WTC11 (cell line): ENCODE measurements around the gene CNPY1. TPM values are rescaled to one million over a fixed set of nuclear protein-coding genes. Genes with fewer than 3 reads are reported as not detected.

ENCODE experiments used
- ATAC-seq: fragments of 200-7000 bp; cut with Tn5 transposase; 2 replicates; pipeline ENCODE4 v1.10.0; 2021; ENCODE audit warnings: mild to moderate bottlenecking, moderate library complexity
- CTCF ChIA-PET: fragments of 300-600 bp; sonication (Branson Sonifier 250); formaldehyde crosslinking; loops from one replicate; lab custom pipeline; 2021; ENCODE audit warnings: antibody characterized with exemption; lab: Charles Lee
- POLR2A ChIA-PET: fragments of 350-600 bp; sonication (Branson Sonifier 250); formaldehyde crosslinking; loops from one replicate; lab custom pipeline; 2021; ENCODE audit warnings: antibody characterized with exemption; lab: Charles Lee
- DNase-seq: peaks from one replicate; pipeline ENCODE4 v3.0.0; 2021; ENCODE audit warnings: low spot score
- H3K27ac Mint-ChIP-seq: 2 replicates; pipeline ENCODE4 v1.8.0; 2021; ENCODE audit warnings: mixed read lengths
- H3K27me3 Mint-ChIP-seq: 2 replicates; pipeline ENCODE4 v1.8.0; 2021; ENCODE audit warnings: low read depth, mild to moderate bottlenecking, moderate library complexity, mixed read lengths
- H3K36me3 Mint-ChIP-seq: 2 replicates; pipeline ENCODE4 v1.8.0; 2021; ENCODE audit warnings: mixed read lengths
- H3K4me1 Mint-ChIP-seq: 2 replicates; pipeline ENCODE4 v1.8.0; 2022; ENCODE audit warnings: mixed read lengths
- H3K4me3 Mint-ChIP-seq: 2 replicates; pipeline ENCODE4 v1.8.0; 2021; ENCODE audit warnings: mild to moderate bottlenecking, moderate library complexity, mixed read lengths
- H3K9me3 Mint-ChIP-seq: 2 replicates; pipeline ENCODE4 v1.8.0; 2021; ENCODE audit warnings: mixed read lengths
- ATF1 ChIP-seq: sonication (generic); formaldehyde crosslinking; IDR thresholded peaks from 2 replicates; pipeline ENCODE4 v1.8.1; 2023; ENCODE audit warnings: mild to moderate bottlenecking, moderate library complexity, missing genetic modification reagents
- ESRRA ChIP-seq: sonication (generic); formaldehyde crosslinking; IDR thresholded peaks from 2 replicates; pipeline ENCODE4 v1.8.1; 2022; ENCODE audit warnings: mild to moderate bottlenecking, missing genetic modification reagents, borderline replicate concordance
- FOXP1 ChIP-seq: sonication (generic); formaldehyde crosslinking; IDR thresholded peaks from 2 replicates; pipeline ENCODE4 v1.8.0; 2022; ENCODE audit warnings: missing genetic modification reagents, mild to moderate bottlenecking, moderate library complexity, borderline replicate concordance
- GTF2I ChIP-seq: fragments of 250-450 bp; sonication (Bioruptor Pico); conservative IDR thresholded peaks from 2 replicates; pipeline ENCODE4 v1.4.0; 2021; ENCODE audit warnings: mild to moderate bottlenecking
- NR3C1 ChIP-seq: sonication (generic); formaldehyde crosslinking; conservative IDR thresholded peaks from 2 replicates; pipeline ENCODE4 v1.8.1; 2023; ENCODE audit warnings: low read depth, mild to moderate bottlenecking, missing genetic modification reagents
- PRDM15 ChIP-seq: sonication (generic); formaldehyde crosslinking; IDR thresholded peaks from 2 replicates; pipeline ENCODE4 v1.8.0; 2022; ENCODE audit warnings: missing genetic modification reagents
- RELA ChIP-seq: sonication (generic); formaldehyde crosslinking; IDR thresholded peaks from 2 replicates; pipeline ENCODE4 v1.8.1; 2022; ENCODE audit warnings: missing genetic modification reagents, mild to moderate bottlenecking, borderline replicate concordance
- SMAD4 ChIP-seq: sonication (generic); formaldehyde crosslinking; IDR thresholded peaks from 2 replicates; pipeline ENCODE4 v1.8.0; 2022; ENCODE audit warnings: mild to moderate bottlenecking, missing genetic modification reagents
- SOX15 ChIP-seq: fragments of 250-450 bp; sonication (Bioruptor Pico); IDR thresholded peaks from 2 replicates; pipeline ENCODE4 v1.9.0; 2021; ENCODE audit warnings: mild to moderate bottlenecking
- ZNF138 ChIP-seq: sonication (generic); formaldehyde crosslinking; conservative IDR thresholded peaks from 2 replicates; pipeline ENCODE4 v1.8.1; 2022; ENCODE audit warnings: mild to moderate bottlenecking, moderate library complexity, missing genetic modification reagents
- ZNF219 ChIP-seq: sonication (generic); formaldehyde crosslinking; IDR thresholded peaks from 2 replicates; pipeline ENCODE4 v1.8.0; 2023; ENCODE audit warnings: missing genetic modification reagents, mild to moderate bottlenecking, borderline replicate concordance
- ZNF232 ChIP-seq: sonication (generic); formaldehyde crosslinking; IDR thresholded peaks from 2 replicates; pipeline ENCODE4 v1.8.0; 2022; ENCODE audit warnings: mild to moderate bottlenecking, missing genetic modification reagents
- ZNF263 ChIP-seq: sonication (generic); formaldehyde crosslinking; IDR thresholded peaks from 2 replicates; pipeline ENCODE4 v1.8.1; 2022; ENCODE audit warnings: low read depth, mild to moderate bottlenecking, moderate library complexity, missing genetic modification reagents
- ZNF512 ChIP-seq: sonication (generic); formaldehyde crosslinking; IDR thresholded peaks from 2 replicates; pipeline ENCODE4 v1.8.1; 2022; ENCODE audit warnings: missing genetic modification reagents, borderline replicate concordance
- total RNA-seq: library from RNA; stranded (reverse); gene quantifications from 3 replicates; pipeline ENCODE4 v1.2.3, GENCODE V29; 2021
- TF ChIP-seq, protein P1 (sequence below): sonication (generic); formaldehyde crosslinking; IDR thresholded peaks from 2 replicates; pipeline ENCODE4 v1.8.1; 2023; ENCODE audit warnings: mild to moderate bottlenecking, moderate library complexity, missing genetic modification reagents
- TF ChIP-seq, protein P2 (sequence below): sonication (generic); formaldehyde crosslinking; IDR thresholded peaks from 2 replicates; pipeline ENCODE4 v1.8.1; 2022; ENCODE audit warnings: low read depth, mild to moderate bottlenecking, moderate library complexity, missing genetic modification reagents, borderline replicate concordance
- TF ChIP-seq, protein P3 (sequence below): fragments of 200-600 bp; IDR thresholded peaks from 2 replicates; pipeline ENCODE4 v1.8.0; 2022; ENCODE audit warnings: antibody characterized with exemption
- TF ChIP-seq, protein P4 (sequence below): fragments of 250-450 bp; sonication (Bioruptor Pico); IDR thresholded peaks from 2 replicates; pipeline ENCODE4 v1.8.0; 2021; ENCODE audit warnings: mild to moderate bottlenecking
- TF ChIP-seq, protein P5 (sequence below): fragments of 250-450 bp; sonication (Bioruptor Pico); IDR thresholded peaks from 2 replicates; pipeline ENCODE4 v1.9.0; 2021; ENCODE audit warnings: mild to moderate bottlenecking

Gene CNPY1
- total RNA-seq, 1 experiment from 2014 or later = 0.09 TPM

DNA sequence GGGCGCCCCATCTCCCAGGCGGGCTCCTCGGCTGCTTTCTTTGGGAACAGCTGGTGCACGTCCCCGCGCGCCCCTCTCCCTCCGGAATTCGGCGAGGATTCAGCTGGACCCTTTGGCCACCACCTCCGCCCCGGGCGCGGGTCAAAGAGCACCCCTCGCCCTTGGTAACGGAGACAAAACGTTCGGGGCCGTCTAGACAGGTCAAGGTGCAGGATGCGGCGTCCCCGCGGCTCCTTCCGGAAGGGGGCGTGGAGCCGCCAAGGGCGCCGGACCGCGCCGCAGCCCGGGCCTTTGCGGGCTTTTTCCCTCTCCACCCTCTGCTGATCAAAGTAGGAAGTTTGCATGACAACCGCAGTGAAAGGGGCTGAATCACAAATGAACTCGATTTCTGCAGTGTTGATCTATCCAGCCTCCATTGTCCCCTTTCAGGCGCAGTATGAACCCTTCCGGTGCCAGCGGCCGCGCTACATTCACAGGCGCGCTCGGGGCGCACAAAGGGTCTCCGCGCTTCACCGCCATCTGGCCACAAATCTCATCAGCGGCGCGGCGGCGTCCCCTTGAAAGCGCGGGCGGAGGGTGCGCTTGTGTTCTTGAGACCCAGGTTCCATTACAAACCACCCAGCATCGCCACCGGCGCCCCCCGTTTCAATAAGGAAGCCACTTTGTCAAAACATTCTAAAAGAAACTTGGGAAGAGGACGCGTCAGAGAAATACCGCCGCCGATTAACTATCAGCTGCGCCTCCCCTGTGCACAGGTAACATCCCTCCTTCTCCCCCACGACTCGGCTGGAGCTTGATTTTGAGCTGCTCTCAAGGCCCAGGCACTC is 36.4 kb downstream of the CNPY1 start:
- H3K4me1 Mint-ChIP-seq = peaks cover 54% of the 10 kb centered on the region
- POLR2A ChIA-PET = no interaction called here
- peak; percentile 73 for DNase-seq
- TF ChIP-seq SMAD4 (0 out of 2 replicates have a peak, but pooled peaks have one; percentile 63), NR3C1 (no peak), ESRRA (CRISPR knock-in tag) (no peak)
- TF ChIP-seq, protein P1, sequence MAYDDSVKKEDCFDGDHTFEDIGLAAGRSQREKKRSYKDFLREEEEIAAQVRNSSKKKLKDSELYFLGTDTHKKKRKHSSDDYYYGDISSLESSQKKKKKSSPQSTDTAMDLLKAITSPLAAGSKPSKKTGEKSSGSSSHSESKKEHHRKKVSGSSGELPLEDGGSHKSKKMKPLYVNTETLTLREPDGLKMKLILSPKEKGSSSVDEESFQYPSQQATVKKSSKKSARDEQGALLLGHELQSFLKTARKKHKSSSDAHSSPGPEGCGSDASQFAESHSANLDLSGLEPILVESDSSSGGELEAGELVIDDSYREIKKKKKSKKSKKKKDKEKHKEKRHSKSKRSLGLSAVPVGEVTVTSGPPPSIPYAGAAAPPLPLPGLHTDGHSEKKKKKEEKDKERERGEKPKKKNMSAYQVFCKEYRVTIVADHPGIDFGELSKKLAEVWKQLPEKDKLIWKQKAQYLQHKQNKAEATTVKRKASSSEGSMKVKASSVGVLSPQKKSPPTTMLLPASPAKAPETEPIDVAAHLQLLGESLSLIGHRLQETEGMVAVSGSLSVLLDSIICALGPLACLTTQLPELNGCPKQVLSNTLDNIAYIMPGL = peak; percentile 36; the same call in 1 of the 2 replicates
- TF ChIP-seq, protein P2, sequence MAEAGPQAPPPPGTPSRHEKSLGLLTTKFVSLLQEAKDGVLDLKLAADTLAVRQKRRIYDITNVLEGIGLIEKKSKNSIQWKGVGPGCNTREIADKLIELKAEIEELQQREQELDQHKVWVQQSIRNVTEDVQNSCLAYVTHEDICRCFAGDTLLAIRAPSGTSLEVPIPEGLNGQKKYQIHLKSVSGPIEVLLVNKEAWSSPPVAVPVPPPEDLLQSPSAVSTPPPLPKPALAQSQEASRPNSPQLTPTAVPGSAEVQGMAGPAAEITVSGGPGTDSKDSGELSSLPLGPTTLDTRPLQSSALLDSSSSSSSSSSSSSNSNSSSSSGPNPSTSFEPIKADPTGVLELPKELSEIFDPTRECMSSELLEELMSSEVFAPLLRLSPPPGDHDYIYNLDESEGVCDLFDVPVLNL (CRISPR knock-in tag) = no peak
- TF ChIP-seq, all 79 proteins: peak for 2
- H3K27ac Mint-ChIP-seq = peak overlapping the region; percentile 29; the same call in 1 of the 2 replicates
- no peaks in the 10 kb centered on the region for H3K9me3 Mint-ChIP-seq
- CTCF ChIA-PET = interaction anchor here (0.9 to 2.5 kb wide), 6 partner anchors 19 to 111 kb away, joined by 3 to 10 read pairs (median 4); no protein-coding TSS in a partner anchor
- peak overlapping the region; percentile 91 for H3K4me3 Mint-ChIP-seq
- ATAC-seq = peak; percentile 84
- H3K27me3 Mint-ChIP-seq = peaks cover 95% of the 10 kb centered on the region
- no peaks in the 10 kb centered on the region for H3K36me3 Mint-ChIP-seq

GRCh38 chr7:155509359-155509724 is 37.0 kb downstream of the CNPY1 start:
- Mint-ChIP-seq H3K9me3 (no peaks in the 10 kb centered on the region), H3K4me3 (peak overlapping the region; percentile 91), H3K27ac (no peak overlapping the region), H3K4me1 (peaks cover 54% of the 10 kb centered on the region), H3K27me3 (peaks cover 95% of the 10 kb centered on the region), H3K36me3 (no peaks in the 10 kb centered on the region)
- ChIA-PET CTCF (interaction anchor here (0.9 to 2.5 kb wide), 4 partner anchors 18 to 90 kb away, joined by 3 to 10 read pairs (median 4); no protein-coding TSS in a partner anchor), POLR2A (no interaction called here)
- DNase-seq = no peak
- peak; percentile 58 for ATAC-seq
- TF ChIP-seq FOXP1 (CRISPR knock-in tag) (no peak), ZNF263 (no peak), ESRRA (CRISPR knock-in tag) (no peak), ZNF232 (CRISPR knock-in tag) (no peak), PRDM15 (no peak), GTF2I (no peak), ZNF512 (CRISPR knock-in tag) (no peak), ZNF138 (no peak), ATF1 (CRISPR knock-in tag) (no peak), ZNF219 (CRISPR knock-in tag) (no peak), SOX15 (no peak), RELA (CRISPR knock-in tag) (no peak)
- TF ChIP-seq, protein P3, sequence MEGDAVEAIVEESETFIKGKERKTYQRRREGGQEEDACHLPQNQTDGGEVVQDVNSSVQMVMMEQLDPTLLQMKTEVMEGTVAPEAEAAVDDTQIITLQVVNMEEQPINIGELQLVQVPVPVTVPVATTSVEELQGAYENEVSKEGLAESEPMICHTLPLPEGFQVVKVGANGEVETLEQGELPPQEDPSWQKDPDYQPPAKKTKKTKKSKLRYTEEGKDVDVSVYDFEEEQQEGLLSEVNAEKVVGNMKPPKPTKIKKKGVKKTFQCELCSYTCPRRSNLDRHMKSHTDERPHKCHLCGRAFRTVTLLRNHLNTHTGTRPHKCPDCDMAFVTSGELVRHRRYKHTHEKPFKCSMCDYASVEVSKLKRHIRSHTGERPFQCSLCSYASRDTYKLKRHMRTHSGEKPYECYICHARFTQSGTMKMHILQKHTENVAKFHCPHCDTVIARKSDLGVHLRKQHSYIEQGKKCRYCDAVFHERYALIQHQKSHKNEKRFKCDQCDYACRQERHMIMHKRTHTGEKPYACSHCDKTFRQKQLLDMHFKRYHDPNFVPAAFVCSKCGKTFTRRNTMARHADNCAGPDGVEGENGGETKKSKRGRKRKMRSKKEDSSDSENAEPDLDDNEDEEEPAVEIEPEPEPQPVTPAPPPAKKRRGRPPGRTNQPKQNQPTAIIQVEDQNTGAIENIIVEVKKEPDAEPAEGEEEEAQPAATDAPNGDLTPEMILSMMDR = no peak
- TF ChIP-seq, protein P4, sequence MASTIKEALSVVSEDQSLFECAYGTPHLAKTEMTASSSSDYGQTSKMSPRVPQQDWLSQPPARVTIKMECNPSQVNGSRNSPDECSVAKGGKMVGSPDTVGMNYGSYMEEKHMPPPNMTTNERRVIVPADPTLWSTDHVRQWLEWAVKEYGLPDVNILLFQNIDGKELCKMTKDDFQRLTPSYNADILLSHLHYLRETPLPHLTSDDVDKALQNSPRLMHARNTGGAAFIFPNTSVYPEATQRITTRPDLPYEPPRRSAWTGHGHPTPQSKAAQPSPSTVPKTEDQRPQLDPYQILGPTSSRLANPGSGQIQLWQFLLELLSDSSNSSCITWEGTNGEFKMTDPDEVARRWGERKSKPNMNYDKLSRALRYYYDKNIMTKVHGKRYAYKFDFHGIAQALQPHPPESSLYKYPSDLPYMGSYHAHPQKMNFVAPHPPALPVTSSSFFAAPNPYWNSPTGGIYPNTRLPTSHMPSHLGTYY = no peak
- TF ChIP-seq, protein P5, sequence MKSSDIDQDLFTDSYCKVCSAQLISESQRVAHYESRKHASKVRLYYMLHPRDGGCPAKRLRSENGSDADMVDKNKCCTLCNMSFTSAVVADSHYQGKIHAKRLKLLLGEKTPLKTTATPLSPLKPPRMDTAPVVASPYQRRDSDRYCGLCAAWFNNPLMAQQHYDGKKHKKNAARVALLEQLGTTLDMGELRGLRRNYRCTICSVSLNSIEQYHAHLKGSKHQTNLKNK = no peak
- TF ChIP-seq, protein P2 (CRISPR knock-in tag) = no peak
